IMR-90 (cell line): ENCODE results near the gene ACTG2. TPM values are rescaled to one million over a fixed set of nuclear protein-coding genes. Genes with fewer than 3 reads are reported as not detected.

Source experiments
- ATAC-seq: fragments of 200-7000 bp; cut with Tn5 transposase; 2 replicates; pipeline ENCODE4 v1.9.1; 2020; ENCODE audit warnings: low read depth, mild to moderate bottlenecking, moderate library complexity
- BruUV-seq: library from RNA; stranded (reverse); fragments of 400-500 nt; replicated peaks from 2 replicates; lab custom pipeline; 2021; lab: Mats Ljungman, UMichigan
- CTCF ChIA-PET: fragments of 300-600 bp; formaldehyde crosslinking; extraction: SDS; loops from one replicate; lab custom pipeline; 2021; ENCODE audit warnings: antibody characterized with exemption; lab: Yijun Ruan, JAX
- POLR2A ChIA-PET: fragments of 300-600 bp; sonication (Branson Sonifier 250); formaldehyde crosslinking; loops from one replicate; lab custom pipeline; 2022; ENCODE audit warnings: antibody characterized with exemption; ENCODE audit not compliant: unreplicated experiment; lab: Charles Lee
- DNase-seq: peaks from one replicate; pipeline ENCODE4 v3.0.0; 2013
- H2AFZ ChIP-seq: replicated peaks from 2 replicates; pipeline ENCODE3; 2013; ENCODE audit warnings: low read length, mild to moderate bottlenecking; ENCODE audit not compliant: poor library complexity
- H2AK5ac ChIP-seq: 2 replicates; pipeline ENCODE4 v1.6.1; 2013; ENCODE audit warnings: low read depth, low read length, inconsistent platforms
- H2AK9ac ChIP-seq: replicated peaks from 2 replicates; pipeline ENCODE3; 2013; ENCODE audit warnings: mild to moderate bottlenecking, low read depth, low read length, moderate library complexity; ENCODE audit not compliant: poor library complexity
- H2BK120ac ChIP-seq: 2 replicates; pipeline ENCODE4 v1.6.1; 2013; ENCODE audit warnings: low read depth, low read length, inconsistent platforms
- H2BK15ac ChIP-seq: 3 replicates; pipeline ENCODE4 v1.6.1; 2013; ENCODE audit warnings: low read depth, low read length, inconsistent platforms
- H2BK20ac ChIP-seq: 2 replicates; pipeline ENCODE4 v1.6.1; 2013; ENCODE audit warnings: low read depth, mild to moderate bottlenecking, inconsistent platforms, low read length, moderate library complexity
- H2BK5ac ChIP-seq: 2 replicates; pipeline ENCODE4 v1.6.1; 2013; ENCODE audit warnings: mild to moderate bottlenecking, low read depth, low read length, inconsistent platforms; ENCODE audit not compliant: poor library complexity, severe bottlenecking
- H3K14ac ChIP-seq: replicated peaks from 2 replicates; pipeline ENCODE4 v1.6.1; 2013; ENCODE audit warnings: low read depth, low read length, inconsistent platforms
- H3K18ac ChIP-seq: 2 replicates; pipeline ENCODE4 v1.6.1; 2013; ENCODE audit warnings: low read depth, low read length, control low read depth
- H3K23ac ChIP-seq: 2 replicates; pipeline ENCODE4 v1.6.1; 2013; ENCODE audit warnings: low read depth, low read length, inconsistent platforms
- H3K27ac ChIP-seq: 2 replicates; pipeline ENCODE4 v1.5.1; 2013; ENCODE audit warnings: mild to moderate bottlenecking, control low read depth, low read length; ENCODE audit not compliant: insufficient read depth
- H3K27me3 ChIP-seq: 2 replicates; pipeline ENCODE4 v1.6.1; 2013; ENCODE audit warnings: low read length; ENCODE audit not compliant: control insufficient read depth, insufficient read depth
- H3K36me3 ChIP-seq: 2 replicates; pipeline ENCODE4 v1.6.1; 2013; ENCODE audit warnings: low read length, mixed read lengths; ENCODE audit not compliant: control insufficient read depth, insufficient read depth
- H3K4ac ChIP-seq: 2 replicates; pipeline ENCODE4 v1.6.1; 2013; ENCODE audit warnings: low read depth, low read length, inconsistent platforms
- H3K4me1 ChIP-seq: 2 replicates; pipeline ENCODE4 v1.6.1; 2013; ENCODE audit warnings: low read length, mixed read lengths; ENCODE audit not compliant: control insufficient read depth, insufficient read depth
- H3K4me2 ChIP-seq: 2 replicates; pipeline ENCODE4 v1.6.1; 2013; ENCODE audit warnings: low read depth, mild to moderate bottlenecking, control low read depth, low read length, moderate library complexity
- H3K4me3 ChIP-seq: 2 replicates; pipeline ENCODE4 v1.5.1; 2013; ENCODE audit warnings: low read depth, mild to moderate bottlenecking, control low read depth, low read length, moderate library complexity; ENCODE audit not compliant: insufficient read depth
- H3K56ac ChIP-seq: 2 replicates; pipeline ENCODE4 v1.6.1; 2013; ENCODE audit warnings: low read length, inconsistent platforms; ENCODE audit not compliant: insufficient read depth; ENCODE audit errors: extremely low read depth
- H3K79me1 ChIP-seq, 2 experiments: 2 replicates each; pipeline ENCODE4 v1.6.1; 2013; ENCODE audit warnings: low read length in 2 of 2, inconsistent platforms in 1 of 2, low read depth in 1 of 2
- H3K9ac ChIP-seq: 2 replicates; pipeline ENCODE4 v1.6.1; 2013; ENCODE audit warnings: low read depth, low read length, control low read depth
- H3K9me1 ChIP-seq: 2 replicates; pipeline ENCODE4 v1.6.1; 2013; ENCODE audit warnings: low read length, inconsistent platforms; ENCODE audit not compliant: insufficient read depth
- H3K9me3 ChIP-seq: 2 replicates; pipeline ENCODE4 v1.6.1; 2013; ENCODE audit warnings: low read length; ENCODE audit not compliant: control insufficient read depth, insufficient read depth
- H4K20me1 ChIP-seq: 2 replicates; pipeline ENCODE4 v1.6.1; 2013; ENCODE audit warnings: low read length, inconsistent platforms; ENCODE audit not compliant: insufficient read depth
- H4K5ac ChIP-seq: 2 replicates; pipeline ENCODE4 v1.6.1; 2013; ENCODE audit warnings: mild to moderate bottlenecking, low read depth, low read length, control low read depth
- H4K8ac ChIP-seq, 2 experiments: 2 replicates each; pipeline ENCODE4 v1.6.1; 2013; ENCODE audit warnings: low read depth in 2 of 2, low read length in 2 of 2, control low read depth in 1 of 2, inconsistent platforms in 1 of 2
- H4K91ac ChIP-seq: 2 replicates; pipeline ENCODE4 v1.6.1; 2013; ENCODE audit warnings: low read depth, low read length, inconsistent platforms; ENCODE audit not compliant: insufficient read depth
- CEBPB ChIP-seq: IDR thresholded peaks from 2 replicates; pipeline ENCODE4 v1.6.1; 2012; ENCODE audit warnings: low read depth, low read length, improper control_type of control experiment
- CHD1 ChIP-seq: IDR thresholded peaks from 2 replicates; pipeline ENCODE4 v1.6.1; 2012; ENCODE audit warnings: low read depth, low read length, improper control_type of control experiment
- FOS ChIP-seq: fragments of 150-350 bp; IDR thresholded peaks from 2 replicates; pipeline ENCODE4 v1.6.1; 2016; ENCODE audit warnings: low read depth, low read length
- MAFK ChIP-seq: IDR thresholded peaks from 2 replicates; pipeline ENCODE4 v1.6.1; 2012; ENCODE audit warnings: low read depth, low read length, improper control_type of control experiment
- MXI1 ChIP-seq: IDR thresholded peaks from 2 replicates; pipeline ENCODE4 v1.6.1; 2012; ENCODE audit warnings: low read depth, mild to moderate bottlenecking, low read length, moderate library complexity, borderline replicate concordance
- NFE2L2 ChIP-seq: fragments of 150-350 bp; IDR thresholded peaks from 2 replicates; pipeline ENCODE4 v1.6.1; 2016; ENCODE audit warnings: low read depth, mild to moderate bottlenecking, low read length
- RAD21 ChIP-seq: IDR thresholded peaks from 2 replicates; pipeline ENCODE4 v1.6.1; 2012; ENCODE audit warnings: low read length, improper control_type of control experiment
- RFX5 ChIP-seq: IDR thresholded peaks from 2 replicates; pipeline ENCODE4 v1.8.0; 2012; ENCODE audit warnings: low read depth, mild to moderate bottlenecking, low read length, moderate library complexity
- SMC3 ChIP-seq: fragments of 150-350 bp; IDR thresholded peaks from 2 replicates; pipeline ENCODE4 v1.6.1; 2016; ENCODE audit warnings: low read depth, mild to moderate bottlenecking, antibody characterized with exemption, low read length, moderate library complexity
- WGBS, 2 experiments: methylation state at CpG; one replicate each; pipeline versions ENCODE4 v1.1.5 to v1.1.7; 2013; ENCODE audit warnings: missing lambda C conversion rate in 2 of 2; ENCODE audit not compliant: insufficient read length in 1 of 2; ENCODE audit errors: extremely low coverage in 2 of 2; 5-methylcytosine and 5-hydroxymethylcytosine counted together
- dilution Hi-C: fragments of 300-500 bp; cut with HindIII; formaldehyde crosslinking; loops from one replicate; pipeline ENCODE4 v1.14.3; 2018; ENCODE audit warnings: low sequenced_read_pairs; ENCODE audit not compliant: unreplicated experiment
- in situ Hi-C: fragments of 300-500 bp; cut with MboI; formaldehyde crosslinking; loops from 3 replicates; pipeline ENCODE4 v1.14.3; 2019; ENCODE audit warnings: low sequenced_read_pairs, inconsistent platforms, mixed read lengths
- intact Hi-C: fragments of 100-400 bp; cut with micrococcal nuclease; formaldehyde crosslinking; loops from 2 replicates; pipeline ENCODE4 v1.10.0; 2022
- polyA plus RNA-seq, 3 experiments: library from polyadenylated mRNA; depleted of rRNA; stranded (reverse); fragments of >200 nt; gene quantifications; 2 replicates each; pipeline ENCODE4 v1.2.3, GENCODE V29; 2012; ENCODE audit warnings: low replicate concordance in 1 of 3
- total RNA-seq: library from RNA; depleted of rRNA; stranded (reverse); fragments of >200 nt; gene quantifications from 2 replicates; pipeline ENCODE4 v1.2.3, GENCODE V29; 2012
- TF ChIP-seq, protein P1 (sequence below): conservative IDR thresholded peaks from 2 replicates; pipeline ENCODE4 v1.5.1; 2012; ENCODE audit warnings: mild to moderate bottlenecking, low read depth, low read length, improper control_type of control experiment
- TF ChIP-seq, protein P2 (sequence below): fragments of 150-350 bp; IDR thresholded peaks from 2 replicates; pipeline ENCODE4 v1.6.1; 2016; ENCODE audit warnings: low read depth, mild to moderate bottlenecking, low read length, moderate library complexity, borderline replicate concordance
- TF ChIP-seq, protein P3 (sequence below): fragments of 150-350 bp; IDR thresholded peaks from 2 replicates; pipeline ENCODE4 v1.6.1; 2017; ENCODE audit warnings: mild to moderate bottlenecking, antibody characterized with exemption, low read length, low read depth

ACTG2 gene
- total and polyA plus RNA-seq, 2 of the 4 experiments (the other 2 are of a cell fraction), result 523 to 899 TPM

DNA sequence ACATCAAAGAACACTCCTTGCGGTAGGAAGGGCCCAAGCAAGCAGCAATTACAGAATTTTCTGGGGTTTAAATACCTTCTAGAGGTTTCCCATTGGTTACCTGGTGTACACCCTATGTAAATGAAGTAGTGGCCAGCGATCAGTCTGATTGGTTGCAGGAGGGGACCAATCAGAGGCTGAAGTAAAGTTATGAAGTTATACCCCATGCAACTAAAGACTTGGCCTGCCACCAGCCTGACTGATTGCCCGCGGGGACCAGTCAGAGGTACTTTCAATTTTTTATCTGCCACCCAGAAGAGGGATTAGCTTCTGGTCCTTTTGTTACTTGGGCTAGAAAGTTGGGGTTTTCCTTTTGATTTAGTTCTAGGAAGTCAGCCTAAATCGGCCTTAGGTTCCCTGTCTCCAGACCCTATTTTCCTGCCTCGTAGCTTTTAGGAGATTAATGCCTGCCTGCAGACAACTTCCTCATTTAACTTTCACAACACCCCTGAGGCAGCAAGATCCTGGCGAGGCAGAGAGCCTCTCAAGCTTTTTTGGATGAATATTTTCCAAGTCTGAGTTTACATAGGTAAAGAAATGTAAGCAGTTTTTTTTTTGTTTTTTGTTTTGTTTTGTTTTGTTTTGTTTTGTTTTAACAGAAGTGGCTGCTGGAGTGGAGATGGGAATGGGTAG, 32.4 kb downstream of the ACTG2 start:
- in situ Hi-C loops, result loop anchor here (10.0 kb wide), 1 partner anchor 220 kb away; the partner anchor contains the start of gene BOLA3
- H3K4me1 ChIP-seq, result peaks cover 2% of the 10 kb centered on the region; the same call in 1 of the 2 replicates
- H3K4ac ChIP-seq, result no peak overlapping the region
- no peak overlapping the region for H3K4me3 ChIP-seq
- intact Hi-C loops, result loop anchor here (5.0 to 10.0 kb wide), 3 partner anchors 57 to 470 kb away; partner anchors contain the start of gene TET3
- peaks cover 10 to 36% of the 10 kb centered on the region in 2 experiments for H3K79me1 ChIP-seq
- dilution Hi-C loops, result no loop called here
- H3K9me1 ChIP-seq, result peaks cover 6% of the 10 kb centered on the region
- H3K9ac ChIP-seq, result no peak overlapping the region
- H4K8ac ChIP-seq, result no peak overlapping the region
- no peak overlapping the region for H2AFZ ChIP-seq
- no peak for DNase-seq
- H3K23ac ChIP-seq, result no peak overlapping the region
- H2BK20ac ChIP-seq, result no peak overlapping the region
- no TSS peak for BruUV-seq
- H3K27ac ChIP-seq, result no peak overlapping the region
- no peak overlapping the region for H3K56ac ChIP-seq
- TF ChIP-seq, protein P1, sequence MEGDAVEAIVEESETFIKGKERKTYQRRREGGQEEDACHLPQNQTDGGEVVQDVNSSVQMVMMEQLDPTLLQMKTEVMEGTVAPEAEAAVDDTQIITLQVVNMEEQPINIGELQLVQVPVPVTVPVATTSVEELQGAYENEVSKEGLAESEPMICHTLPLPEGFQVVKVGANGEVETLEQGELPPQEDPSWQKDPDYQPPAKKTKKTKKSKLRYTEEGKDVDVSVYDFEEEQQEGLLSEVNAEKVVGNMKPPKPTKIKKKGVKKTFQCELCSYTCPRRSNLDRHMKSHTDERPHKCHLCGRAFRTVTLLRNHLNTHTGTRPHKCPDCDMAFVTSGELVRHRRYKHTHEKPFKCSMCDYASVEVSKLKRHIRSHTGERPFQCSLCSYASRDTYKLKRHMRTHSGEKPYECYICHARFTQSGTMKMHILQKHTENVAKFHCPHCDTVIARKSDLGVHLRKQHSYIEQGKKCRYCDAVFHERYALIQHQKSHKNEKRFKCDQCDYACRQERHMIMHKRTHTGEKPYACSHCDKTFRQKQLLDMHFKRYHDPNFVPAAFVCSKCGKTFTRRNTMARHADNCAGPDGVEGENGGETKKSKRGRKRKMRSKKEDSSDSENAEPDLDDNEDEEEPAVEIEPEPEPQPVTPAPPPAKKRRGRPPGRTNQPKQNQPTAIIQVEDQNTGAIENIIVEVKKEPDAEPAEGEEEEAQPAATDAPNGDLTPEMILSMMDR, result no peak
- TF ChIP-seq NFE2L2 (no peak), MAFK (no peak), CEBPB (no peak), MXI1 (no peak), FOS (no peak), SMC3 (no peak), CHD1 (no peak), RFX5 (no peak), RAD21 (no peak)
- TF ChIP-seq, protein P2, sequence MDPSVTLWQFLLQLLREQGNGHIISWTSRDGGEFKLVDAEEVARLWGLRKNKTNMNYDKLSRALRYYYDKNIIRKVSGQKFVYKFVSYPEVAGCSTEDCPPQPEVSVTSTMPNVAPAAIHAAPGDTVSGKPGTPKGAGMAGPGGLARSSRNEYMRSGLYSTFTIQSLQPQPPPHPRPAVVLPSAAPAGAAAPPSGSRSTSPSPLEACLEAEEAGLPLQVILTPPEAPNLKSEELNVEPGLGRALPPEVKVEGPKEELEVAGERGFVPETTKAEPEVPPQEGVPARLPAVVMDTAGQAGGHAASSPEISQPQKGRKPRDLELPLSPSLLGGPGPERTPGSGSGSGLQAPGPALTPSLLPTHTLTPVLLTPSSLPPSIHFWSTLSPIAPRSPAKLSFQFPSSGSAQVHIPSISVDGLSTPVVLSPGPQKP, result no peak
- TF ChIP-seq, protein P3, sequence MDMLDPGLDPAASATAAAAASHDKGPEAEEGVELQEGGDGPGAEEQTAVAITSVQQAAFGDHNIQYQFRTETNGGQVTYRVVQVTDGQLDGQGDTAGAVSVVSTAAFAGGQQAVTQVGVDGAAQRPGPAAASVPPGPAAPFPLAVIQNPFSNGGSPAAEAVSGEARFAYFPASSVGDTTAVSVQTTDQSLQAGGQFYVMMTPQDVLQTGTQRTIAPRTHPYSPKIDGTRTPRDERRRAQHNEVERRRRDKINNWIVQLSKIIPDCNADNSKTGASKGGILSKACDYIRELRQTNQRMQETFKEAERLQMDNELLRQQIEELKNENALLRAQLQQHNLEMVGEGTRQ, result no peak
- no peak overlapping the region for H3K18ac ChIP-seq
- no peak for ATAC-seq
- CTCF ChIA-PET, result interaction anchor here (0.7 kb wide), 1 partner anchor 220 kb away, joined by 3 read pairs; no protein-coding TSS in a partner anchor
- H3K27me3 ChIP-seq, result no peaks in the 10 kb centered on the region
- no peak overlapping the region for H3K14ac ChIP-seq
- H2BK5ac ChIP-seq, result no peak overlapping the region
- POLR2A ChIA-PET, result no interaction called here
- no peak overlapping the region for H2AK5ac ChIP-seq
- no peak overlapping the region for H4K91ac ChIP-seq
- no peak overlapping the region for H2BK15ac ChIP-seq
- WGBS, 2 experiments, result no CpG with 5 or more reads among the region's 7 CpGs
- H3K36me3 ChIP-seq, result no peaks in the 10 kb centered on the region
- no peak overlapping the region for H4K5ac ChIP-seq
- H2AK9ac ChIP-seq, result no peak overlapping the region
- H3K4me2 ChIP-seq, result no peak overlapping the region
- H4K20me1 ChIP-seq, result peaks cover 21% of the 10 kb centered on the region
- no peak overlapping the region for H2BK120ac ChIP-seq
- H3K9me3 ChIP-seq, result no peaks in the 10 kb centered on the region
